ENCODE data around the gene PLA2G3. TPM values are rescaled to one million over a fixed set of nuclear protein-coding genes. Genes with fewer than 3 reads are reported as not detected.
A peak's percentile ranks its signal among the peaks of the same experiment; 100 is the strongest.

Gene PLA2G3
- total RNA-seq, 1 experiment from 2014 or later, result 8.2 TPM

DNA sequence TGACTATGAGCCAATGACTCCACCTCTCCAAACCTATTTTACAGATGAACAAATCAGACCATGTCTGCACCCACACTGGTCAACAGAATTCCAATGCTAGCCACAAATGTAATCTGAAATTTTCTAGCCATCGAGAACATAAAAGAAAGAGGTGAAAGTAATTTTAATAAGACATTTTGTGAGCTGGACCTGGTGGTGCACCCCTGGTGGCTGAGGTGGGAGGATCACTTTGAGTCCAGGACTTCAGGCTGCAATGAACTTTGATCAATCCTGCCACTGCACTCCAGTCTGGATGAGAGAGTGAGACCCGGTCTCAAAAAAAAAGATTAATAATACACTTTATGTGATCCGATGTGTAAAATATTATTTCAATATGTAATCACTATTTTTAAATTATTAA lies 10.3 kb upstream of the PLA2G3 start:
- Histone ChIP-seq H3K79me1 (ENCODE audit: insufficient read depth, low read depth, low read length, poor library complexity, severe bottlenecking) (no peaks in the 10 kb centered on the region), H3K4ac (ENCODE audit: low read depth, low read length) (no peak overlapping the region), H2BK20ac (ENCODE audit: low read depth, low read length, poor library complexity, severe bottlenecking) (no peak overlapping the region), H4K20me1 (ENCODE audit: control insufficient read depth, insufficient read depth, insufficient read length) (no peaks in the 10 kb centered on the region), H2BK5ac (ENCODE audit: insufficient read length, low read length) (no peak overlapping the region), H2BK12ac (ENCODE audit: insufficient read length, low read depth, low read length) (no peak overlapping the region), H2AK5ac (ENCODE audit: insufficient read length, low read length) (no peak overlapping the region), H4K5ac (ENCODE audit: insufficient read length, low read depth, low read length) (no peak overlapping the region), H3T11ph (ENCODE audit: low read length) (no peak overlapping the region), H3K14ac (ENCODE audit: insufficient read depth, low read length) (no peak overlapping the region), H4K91ac (ENCODE audit: insufficient read length, low read depth, low read length) (no peak overlapping the region), H3K56ac (ENCODE audit: insufficient read length, low read depth, low read length) (no peak overlapping the region), H3K79me2 (ENCODE audit: insufficient read depth, low read length) (no peaks in the 10 kb centered on the region), H3K27ac (ENCODE audit: insufficient read length, low read depth, low read length) (no peak overlapping the region), H3K23ac (ENCODE audit: insufficient read length, low read depth, low read length) (no peak overlapping the region), H3K9me3 (ENCODE audit: control insufficient read depth, low read depth, low read length) (peaks cover 5% of the 10 kb centered on the region), H3K9ac (ENCODE audit: extremely low read depth, insufficient read length, low read length) (no peak overlapping the region), H2BK120ac (ENCODE audit: low read depth, low read length, poor library complexity, severe bottlenecking) (no peak overlapping the region), H2BK15ac (ENCODE audit: low read depth, low read length) (no peak overlapping the region), H4K8ac (replicated peaks; ENCODE audit: insufficient read length, low read depth, low read length) (no peak overlapping the region), H3K18ac (ENCODE audit: insufficient read length, low read depth, low read length) (no peak overlapping the region), H3K4me2 (ENCODE audit: insufficient read depth, insufficient read length, low read length) (no peak overlapping the region), H3K23me2 (ENCODE audit: insufficient read length, low read depth, low read length, poor library complexity, severe bottlenecking) (no peaks in the 10 kb centered on the region), H3K27me3 (ENCODE audit: insufficient read depth, low read length) (no peaks in the 10 kb centered on the region), H3K4me1 (ENCODE audit: insufficient read depth, low read length) (no peaks in the 10 kb centered on the region), H2AFZ (ENCODE audit: low read length) (no peak overlapping the region)
- H3K4me3 Mint-ChIP-seq, result no peak overlapping the region
- TF ChIP-seq, protein P1, sequence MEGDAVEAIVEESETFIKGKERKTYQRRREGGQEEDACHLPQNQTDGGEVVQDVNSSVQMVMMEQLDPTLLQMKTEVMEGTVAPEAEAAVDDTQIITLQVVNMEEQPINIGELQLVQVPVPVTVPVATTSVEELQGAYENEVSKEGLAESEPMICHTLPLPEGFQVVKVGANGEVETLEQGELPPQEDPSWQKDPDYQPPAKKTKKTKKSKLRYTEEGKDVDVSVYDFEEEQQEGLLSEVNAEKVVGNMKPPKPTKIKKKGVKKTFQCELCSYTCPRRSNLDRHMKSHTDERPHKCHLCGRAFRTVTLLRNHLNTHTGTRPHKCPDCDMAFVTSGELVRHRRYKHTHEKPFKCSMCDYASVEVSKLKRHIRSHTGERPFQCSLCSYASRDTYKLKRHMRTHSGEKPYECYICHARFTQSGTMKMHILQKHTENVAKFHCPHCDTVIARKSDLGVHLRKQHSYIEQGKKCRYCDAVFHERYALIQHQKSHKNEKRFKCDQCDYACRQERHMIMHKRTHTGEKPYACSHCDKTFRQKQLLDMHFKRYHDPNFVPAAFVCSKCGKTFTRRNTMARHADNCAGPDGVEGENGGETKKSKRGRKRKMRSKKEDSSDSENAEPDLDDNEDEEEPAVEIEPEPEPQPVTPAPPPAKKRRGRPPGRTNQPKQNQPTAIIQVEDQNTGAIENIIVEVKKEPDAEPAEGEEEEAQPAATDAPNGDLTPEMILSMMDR (conservative IDR thresholded peaks at IDR 0.05), result peak; percentile 56
- peaks cover 0 to 13% (median 5%) of the 10 kb centered on the region in 3 experiments; a peak in 3 of 7 replicates for H3K36me3 Mint-ChIP-seq (ENCODE audit: insufficient read depth in 1 of 3, low read depth in 3 of 3)
- no CpG with 5 or more reads among the region's 3 CpGs for WGBS (ENCODE audit: extremely low coverage, insufficient read length, low lambda C conversion rate)
- peaks cover 19% of the 10 kb centered on the region in 2 experiments for H3K9me3 Mint-ChIP-seq
- H3K4me1 Mint-ChIP-seq, result peaks cover 0 to 4% of the 10 kb centered on the region in 2 experiments; a peak in 2 of 4 replicates
- DNase-seq, result no peak
- no peak overlapping the region for H3K27ac Mint-ChIP-seq
- peaks cover 33% of the 10 kb centered on the region for H3K27me3 Mint-ChIP-seq (ENCODE audit: low read depth)
